GM12878 (cell line): Measurements from ENCODE around the gene STAMBPL1. TPM values are rescaled to one million over a fixed set of nuclear protein-coding genes. Genes with fewer than 3 reads are reported as not detected.

Experiments
- ATAC-seq: fragments of 200-7000 bp; cut with Tn5 transposase; 3 replicates; pipeline ENCODE4 v1.9.1; 2020; ENCODE audit warnings: mild to moderate bottlenecking, moderate library complexity
- BruUV-seq: library from RNA; stranded (reverse); fragments of 400-500 nt; replicated peaks from 2 replicates; lab custom pipeline; 2021; lab: Mats Ljungman, UMichigan
- CTCF ChIA-PET: fragments of 300-600 bp; sonication (Branson Sonifier 250); formaldehyde crosslinking; extraction: SDS; loops from one replicate; lab custom pipeline; 2021; ENCODE audit warnings: inconsistent platforms; lab: Yijun Ruan, JAX
- POLR2A ChIA-PET: fragments of 350-600 bp; formaldehyde crosslinking; extraction: SDS; loops from one replicate; lab custom pipeline; 2021; ENCODE audit warnings: inconsistent platforms; lab: Charles Lee
- RAD21 ChIA-PET: fragments of 300-600 bp; sonication (Branson Sonifier 250); formaldehyde crosslinking; loops from one replicate; lab custom pipeline; 2023; ENCODE audit warnings: antibody characterized with exemption; ENCODE audit not compliant: unreplicated experiment; lab: Charles Lee
- SMC1A ChIA-PET: fragments of 300-600 bp; sonication (Branson Sonifier 250); formaldehyde crosslinking; loops from one replicate; lab custom pipeline; 2023; ENCODE audit not compliant: unreplicated experiment, uncharacterized antibody; lab: Charles Lee
- DNase-seq: peaks from one replicate; pipeline ENCODE4 v3.0.0-alpha.2; 2011; ENCODE audit warnings: low read depth, low spot score
- FAIRE-seq: peaks from 3 replicates; lab custom pipeline; 2011; peaks lifted over from hg19 to GRCh38; lab: Jason Lieb, UNC
- H2AFZ ChIP-seq: 2 replicates; pipeline ENCODE4 v1.6.0; 2011; ENCODE audit warnings: low read depth, low read length, control low read depth; ENCODE audit not compliant: control insufficient read depth
- H3K27ac ChIP-seq: 2 replicates; pipeline ENCODE4 v1.5.1; 2011; ENCODE audit warnings: control low read depth; ENCODE audit not compliant: control insufficient read depth, insufficient read depth
- H3K27me3 ChIP-seq, 2 experiments: replicated peaks in 1 of 2; 2 replicates each; pipeline versions ENCODE4 v1.6.0 to v1.6.1; 2011; ENCODE audit warnings: low read length in 1 of 2; ENCODE audit not compliant: control insufficient read depth in 2 of 2, insufficient read depth in 2 of 2
- H3K36me3 ChIP-seq, 2 experiments: 2 replicates each; pipeline ENCODE4 v1.5.1; 2011; ENCODE audit warnings: low read length in 1 of 2; ENCODE audit not compliant: control insufficient read depth in 2 of 2, insufficient read depth in 2 of 2
- H3K4me1 ChIP-seq: 2 replicates; pipeline ENCODE4 v1.6.1; 2011; ENCODE audit warnings: mild to moderate bottlenecking, low read length, moderate library complexity, mixed read lengths; ENCODE audit not compliant: control insufficient read depth, insufficient read depth
- H3K4me2 ChIP-seq: 2 replicates; pipeline ENCODE4 v1.6.0; 2011; ENCODE audit warnings: control low read depth; ENCODE audit not compliant: control insufficient read depth, insufficient read depth
- H3K4me3 ChIP-seq: fragments of 200-600 bp; sonication (generic); 2 replicates; pipeline ENCODE4 v1.5.1; 2016
- H3K79me2 ChIP-seq: 2 replicates; pipeline ENCODE4 v1.6.0; 2011; ENCODE audit warnings: low read length; ENCODE audit not compliant: control insufficient read depth, insufficient read depth
- H3K9ac ChIP-seq: 2 replicates; pipeline ENCODE4 v1.8.0; 2011; ENCODE audit warnings: low read length, control low read depth, mixed read lengths; ENCODE audit not compliant: control insufficient read depth, insufficient read depth
- H3K9me3 ChIP-seq: replicated peaks from 3 replicates; pipeline ENCODE4 v1.5.1; 2011; ENCODE audit warnings: mild to moderate bottlenecking, low read length; ENCODE audit not compliant: control insufficient read depth, insufficient read depth
- H4K20me1 ChIP-seq: 2 replicates; pipeline ENCODE4 v1.6.0; 2011; ENCODE audit not compliant: control insufficient read depth, insufficient read depth
- BMI1 ChIP-seq: fragments of 450-650 bp; IDR thresholded peaks from 2 replicates; pipeline ENCODE4 v1.6.1; 2016; ENCODE audit warnings: mild to moderate bottlenecking, moderate library complexity, borderline replicate concordance
- EZH2 ChIP-seq: IDR thresholded peaks from 2 replicates; pipeline ENCODE4 v1.6.1; 2012; ENCODE audit warnings: low read depth, mild to moderate bottlenecking, control low read depth, inconsistent platforms, low read length, borderline replicate concordance; ENCODE audit not compliant: control insufficient read depth
- PAX5 ChIP-seq: IDR thresholded peaks from 2 replicates; pipeline ENCODE4 v1.6.1; 2011; ENCODE audit warnings: low read depth, low read length, borderline replicate concordance
- PAX8 ChIP-seq: fragments of 450-650 bp; IDR thresholded peaks from 2 replicates; pipeline ENCODE4 v1.6.1; 2017; ENCODE audit warnings: mild to moderate bottlenecking, moderate library complexity
- WGBS: methylation state at CpG from one replicate; pipeline ENCODE4 v1.1.6; 2016; ENCODE audit warnings: low lambda C conversion rate; ENCODE audit not compliant: insufficient replicate concordance, insufficient coverage; ENCODE audit errors: missing lambda C conversion rate; 5-methylcytosine and 5-hydroxymethylcytosine counted together
- in situ Hi-C: fragments of 300-500 bp; cut with MboI; formaldehyde crosslinking; loops from 9 replicates; pipeline ENCODE4 v1.14.3; 2018; ENCODE audit warnings: mixed read lengths
- intact Hi-C: fragments of 100-400 bp; cut with micrococcal nuclease; formaldehyde crosslinking; loops from one replicate; pipeline ENCODE4 v1.14.2; 2022; ENCODE audit not compliant: unreplicated experiment
- polyA plus RNA-seq, 11 experiments: library from polyadenylated mRNA; depleted of rRNA in 4 of 11; unstranded in 6 of 11; stranded (reverse) in 5 of 11; fragments of >200 nt; fragmentation: Nextera tagmentation in 4 of 11; fragmentation: Illumina TruSeq in 1 of 11; extraction: Ambion mirVana in 4 of 11; extraction: Trizol in 1 of 11; gene quantifications; 1 replicate in 1 of 11; 2 replicates in 10 of 11; pipeline versions ENCODE4 v1.2.1 to v1.2.3, GENCODE V29; 2011 to 2016; ENCODE audit warnings: inconsistent platforms in 2 of 11, missing spikeins in 2 of 11, low read depth in 1 of 11
- total RNA-seq, 4 experiments: library from RNA; depleted of rRNA in 3 of 4; stranded (reverse); fragments of >200 nt in 3 of 4; fragmentation: Illumina TruSeq in 1 of 4; extraction: Trizol in 1 of 4; gene quantifications; 2 replicates each; pipeline versions ENCODE4 v1.2.1 to v1.2.3, GENCODE V29; 2013 to 2021
- TF ChIP-seq, protein P1 (sequence below): IDR thresholded peaks from 2 replicates; pipeline ENCODE4 v1.6.1; 2012; ENCODE audit warnings: low read depth, low read length, improper control_type of control experiment
- TF ChIP-seq, protein P2 (sequence below): fragments of 450-650 bp; IDR thresholded peaks from 2 replicates; pipeline ENCODE4 v1.6.1; 2014; ENCODE audit warnings: mild to moderate bottlenecking
- TF ChIP-seq, protein P3 (sequence below): IDR thresholded peaks from 2 replicates; pipeline ENCODE4 v1.6.1; 2012; ENCODE audit warnings: mild to moderate bottlenecking, low read depth, low read length

STAMBPL1 gene
- total and polyA plus RNA-seq, 10 of the 15 experiments (the other 5 are each of a cell fraction or from before 2014, with no cell fraction given): 7.5 to 44.1 (median 25.4) TPM

DNA sequence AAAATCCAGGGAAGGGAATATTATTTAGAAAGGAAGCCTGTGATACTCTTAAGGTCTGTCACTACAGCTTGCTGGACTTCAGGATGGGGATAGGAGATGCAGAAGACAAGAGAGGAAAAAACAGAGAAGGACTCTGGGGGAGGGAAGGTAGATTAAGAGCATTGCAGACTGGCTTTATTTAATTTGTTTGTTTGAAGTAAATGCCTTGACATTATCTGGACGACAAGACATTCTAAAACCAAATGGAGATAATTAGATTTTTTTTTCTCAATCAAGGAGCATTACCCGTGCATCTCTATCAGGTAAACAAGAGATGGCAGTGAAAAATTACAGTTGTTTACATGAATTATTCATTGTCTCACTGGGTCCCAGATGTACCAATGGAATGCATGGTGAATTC, 48.2 kb downstream of the STAMBPL1 start:
- Histone ChIP-seq H3K9me3 (no peaks in the 10 kb centered on the region; the same call in 2 of the 3 replicates), H3K9ac (no peak overlapping the region), H4K20me1 (no peaks in the 10 kb centered on the region), H2AFZ (no peak overlapping the region), H3K4me3 (no peak overlapping the region), H3K36me3 (peaks cover 0 to 27% of the 10 kb centered on the region in 2 experiments; a peak in 2 of 4 replicates), H3K4me2 (no peak overlapping the region), H3K27me3 (no peaks in the 10 kb centered on the region), H3K4me1 (peaks cover 13% of the 10 kb centered on the region), H3K79me2 (peaks cover 2% of the 10 kb centered on the region; the same call in 1 of the 2 replicates), H3K27ac (no peak overlapping the region)
- no peak for ATAC-seq
- ChIA-PET SMC1A (interaction anchor here (0.6 to 10.3 kb wide), 12 partner anchors 8 to 209 kb away, joined by 3 to 575 read pairs (median 4); partner anchors contain the start of gene STAMBPL1), POLR2A (interaction anchor here (1.4 kb wide), 1 partner anchor 86 kb away, joined by 3 read pairs; no protein-coding TSS in a partner anchor), RAD21 (interaction anchor here (1.8 to 7.1 kb wide), 2 partner anchors 92 to 94 kb away, joined by 13 to 390 read pairs; no protein-coding TSS in a partner anchor), CTCF (interaction anchor here (1.0 to 12.8 kb wide), 3 partner anchors 26 to 289 kb away, joined by 3 to 895 read pairs (median 71); no protein-coding TSS in a partner anchor)
- intact Hi-C loops (no loop called here), in situ Hi-C loops (no loop called here)
- no TSS peak for BruUV-seq
- no peak for DNase-seq
- TF ChIP-seq, protein P1, sequence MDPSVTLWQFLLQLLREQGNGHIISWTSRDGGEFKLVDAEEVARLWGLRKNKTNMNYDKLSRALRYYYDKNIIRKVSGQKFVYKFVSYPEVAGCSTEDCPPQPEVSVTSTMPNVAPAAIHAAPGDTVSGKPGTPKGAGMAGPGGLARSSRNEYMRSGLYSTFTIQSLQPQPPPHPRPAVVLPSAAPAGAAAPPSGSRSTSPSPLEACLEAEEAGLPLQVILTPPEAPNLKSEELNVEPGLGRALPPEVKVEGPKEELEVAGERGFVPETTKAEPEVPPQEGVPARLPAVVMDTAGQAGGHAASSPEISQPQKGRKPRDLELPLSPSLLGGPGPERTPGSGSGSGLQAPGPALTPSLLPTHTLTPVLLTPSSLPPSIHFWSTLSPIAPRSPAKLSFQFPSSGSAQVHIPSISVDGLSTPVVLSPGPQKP: no peak
- TF ChIP-seq BMI1 (no peak), EZH2 (no peak), PAX8 (no peak), PAX5 (no peak)
- TF ChIP-seq, protein P2, sequence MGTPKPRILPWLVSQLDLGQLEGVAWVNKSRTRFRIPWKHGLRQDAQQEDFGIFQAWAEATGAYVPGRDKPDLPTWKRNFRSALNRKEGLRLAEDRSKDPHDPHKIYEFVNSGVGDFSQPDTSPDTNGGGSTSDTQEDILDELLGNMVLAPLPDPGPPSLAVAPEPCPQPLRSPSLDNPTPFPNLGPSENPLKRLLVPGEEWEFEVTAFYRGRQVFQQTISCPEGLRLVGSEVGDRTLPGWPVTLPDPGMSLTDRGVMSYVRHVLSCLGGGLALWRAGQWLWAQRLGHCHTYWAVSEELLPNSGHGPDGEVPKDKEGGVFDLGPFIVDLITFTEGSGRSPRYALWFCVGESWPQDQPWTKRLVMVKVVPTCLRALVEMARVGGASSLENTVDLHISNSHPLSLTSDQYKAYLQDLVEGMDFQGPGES: no peak
- TF ChIP-seq, protein P3, sequence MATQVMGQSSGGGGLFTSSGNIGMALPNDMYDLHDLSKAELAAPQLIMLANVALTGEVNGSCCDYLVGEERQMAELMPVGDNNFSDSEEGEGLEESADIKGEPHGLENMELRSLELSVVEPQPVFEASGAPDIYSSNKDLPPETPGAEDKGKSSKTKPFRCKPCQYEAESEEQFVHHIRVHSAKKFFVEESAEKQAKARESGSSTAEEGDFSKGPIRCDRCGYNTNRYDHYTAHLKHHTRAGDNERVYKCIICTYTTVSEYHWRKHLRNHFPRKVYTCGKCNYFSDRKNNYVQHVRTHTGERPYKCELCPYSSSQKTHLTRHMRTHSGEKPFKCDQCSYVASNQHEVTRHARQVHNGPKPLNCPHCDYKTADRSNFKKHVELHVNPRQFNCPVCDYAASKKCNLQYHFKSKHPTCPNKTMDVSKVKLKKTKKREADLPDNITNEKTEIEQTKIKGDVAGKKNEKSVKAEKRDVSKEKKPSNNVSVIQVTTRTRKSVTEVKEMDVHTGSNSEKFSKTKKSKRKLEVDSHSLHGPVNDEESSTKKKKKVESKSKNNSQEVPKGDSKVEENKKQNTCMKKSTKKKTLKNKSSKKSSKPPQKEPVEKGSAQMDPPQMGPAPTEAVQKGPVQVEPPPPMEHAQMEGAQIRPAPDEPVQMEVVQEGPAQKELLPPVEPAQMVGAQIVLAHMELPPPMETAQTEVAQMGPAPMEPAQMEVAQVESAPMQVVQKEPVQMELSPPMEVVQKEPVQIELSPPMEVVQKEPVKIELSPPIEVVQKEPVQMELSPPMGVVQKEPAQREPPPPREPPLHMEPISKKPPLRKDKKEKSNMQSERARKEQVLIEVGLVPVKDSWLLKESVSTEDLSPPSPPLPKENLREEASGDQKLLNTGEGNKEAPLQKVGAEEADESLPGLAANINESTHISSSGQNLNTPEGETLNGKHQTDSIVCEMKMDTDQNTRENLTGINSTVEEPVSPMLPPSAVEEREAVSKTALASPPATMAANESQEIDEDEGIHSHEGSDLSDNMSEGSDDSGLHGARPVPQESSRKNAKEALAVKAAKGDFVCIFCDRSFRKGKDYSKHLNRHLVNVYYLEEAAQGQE: no peak
- 100% methylated on average over 2 of the region's 2 CpGs for WGBS
- peak; percentile 44 for FAIRE-seq
